Astrocyte of the hippocampus (primary cell): ENCODE results near the gene PADI3.
"Not testable (repeated sequence)": the region's sequence is repeated elsewhere in the genome, so short reads cannot be mapped to it uniquely, and the experiment has no call there.

Experiments used
- DNase-seq: peaks from one replicate; pipeline ENCODE4 v3.0.0; 2011; ENCODE audit warnings: low read depth, low spot score

PADI3 gene

GRCh38 chr1:17301767-17302166 is 52.9 kb downstream of the PADI3 start:
- DNase-seq = no peak

- DNase-seq = no peak
These were observed 55.4 kb downstream of the PADI3 start for GRCh38 chr1:17304151-17304825.

GRCh38 chr1:17304826-17305175 is 55.9 kb downstream of the PADI3 start:
- DNase-seq = no peak

GRCh38 chr1:17305576-17306095 is 56.7 kb downstream of the PADI3 start:
- DNase-seq = no peak

- DNase-seq = peak; percentile 18
These were observed 57.5 kb downstream of the PADI3 start for GRCh38 chr1:17306407-17306806.

- DNase-seq = no peak
These were observed 58.0 kb downstream of the PADI3 start for GRCh38 chr1:17306921-17307320.

- DNase-seq = no peak
These were observed 58.4 kb downstream of the PADI3 start for GRCh38 chr1:17307329-17307728.

- peak; percentile 24 for DNase-seq
These were observed 59.0 kb downstream of the PADI3 start, which contains the start of gene PADI4 for GRCh38 chr1:17307946-17308345. Gene PADI4 (plus strand): TSS chr1:17308197. CDS start chr1:17308223, 26 bp downstream.

- DNase-seq = no peak
These were observed 59.7 kb downstream of the PADI3 start for GRCh38 chr1:17308593-17308992.

- no peak for DNase-seq
These were observed 60.6 kb downstream of the PADI3 start for GRCh38 chr1:17309426-17310067.

- DNase-seq = no peak
These were observed 61.3 kb downstream of the PADI3 start for GRCh38 chr1:17310068-17310640.

- DNase-seq = no peak
These were observed 64.8 kb downstream of the PADI3 start for GRCh38 chr1:17313530-17314309.

GRCh38 chr1:17314491-17314971 is 65.6 kb downstream of the PADI3 start:
- DNase-seq = peak; percentile 19

- DNase-seq = no peak
These were observed 66.7 kb downstream of the PADI3 start for GRCh38 chr1:17315542-17316130.

GRCh38 chr1:17316704-17317103 is 67.8 kb downstream of the PADI3 start:
- DNase-seq = no peak

GRCh38 chr1:17318262-17318661 is 69.4 kb downstream of the PADI3 start:
- DNase-seq = no peak

- no peak for DNase-seq
These were observed 70.9 kb downstream of the PADI3 start for GRCh38 chr1:17319561-17320350.

- DNase-seq = not testable (repeated sequence)
These were observed 73.0 kb downstream of the PADI3 start for GRCh38 chr1:17321857-17322390.

- DNase-seq = no peak
These were observed 80.0 kb downstream of the PADI3 start for GRCh38 chr1:17328855-17329254.

- DNase-seq = no peak
These were observed 80.7 kb downstream of the PADI3 start for GRCh38 chr1:17329610-17330009.
